GM12801 (cell line): Measurements from ENCODE around the gene MSI2.

Experiments used
- TF ChIP-seq, protein P1 (sequence below): IDR thresholded peaks from one replicate; pipeline ENCODE4 v1.5.1; 2011; ENCODE audit warnings: control low read depth; ENCODE audit not compliant: insufficient read length; ENCODE audit errors: extremely low read depth

The MSI2 gene

DNA sequence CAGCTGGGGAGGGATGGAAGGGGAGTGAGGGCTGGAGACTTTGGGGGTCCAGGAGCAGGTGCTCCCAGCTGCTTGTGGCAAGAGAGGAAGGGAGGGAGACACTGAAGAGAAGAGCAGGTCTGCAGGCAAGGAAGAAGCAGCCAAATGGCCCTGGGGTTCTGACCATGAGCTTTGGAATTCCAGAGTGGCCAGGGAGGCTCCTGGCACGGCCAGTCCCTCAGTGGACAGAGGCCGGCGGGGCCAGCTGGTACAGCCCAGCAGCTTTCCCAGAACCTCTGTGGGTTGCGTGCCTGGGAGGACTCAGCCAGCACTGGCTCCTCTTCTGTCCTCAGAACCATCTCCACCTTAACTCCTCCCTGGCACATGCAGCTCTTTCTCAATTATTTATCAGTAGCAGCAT lies 233.0 kb downstream of the MSI2 start:
- TF ChIP-seq, protein P1, sequence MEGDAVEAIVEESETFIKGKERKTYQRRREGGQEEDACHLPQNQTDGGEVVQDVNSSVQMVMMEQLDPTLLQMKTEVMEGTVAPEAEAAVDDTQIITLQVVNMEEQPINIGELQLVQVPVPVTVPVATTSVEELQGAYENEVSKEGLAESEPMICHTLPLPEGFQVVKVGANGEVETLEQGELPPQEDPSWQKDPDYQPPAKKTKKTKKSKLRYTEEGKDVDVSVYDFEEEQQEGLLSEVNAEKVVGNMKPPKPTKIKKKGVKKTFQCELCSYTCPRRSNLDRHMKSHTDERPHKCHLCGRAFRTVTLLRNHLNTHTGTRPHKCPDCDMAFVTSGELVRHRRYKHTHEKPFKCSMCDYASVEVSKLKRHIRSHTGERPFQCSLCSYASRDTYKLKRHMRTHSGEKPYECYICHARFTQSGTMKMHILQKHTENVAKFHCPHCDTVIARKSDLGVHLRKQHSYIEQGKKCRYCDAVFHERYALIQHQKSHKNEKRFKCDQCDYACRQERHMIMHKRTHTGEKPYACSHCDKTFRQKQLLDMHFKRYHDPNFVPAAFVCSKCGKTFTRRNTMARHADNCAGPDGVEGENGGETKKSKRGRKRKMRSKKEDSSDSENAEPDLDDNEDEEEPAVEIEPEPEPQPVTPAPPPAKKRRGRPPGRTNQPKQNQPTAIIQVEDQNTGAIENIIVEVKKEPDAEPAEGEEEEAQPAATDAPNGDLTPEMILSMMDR: no peak

DNA sequence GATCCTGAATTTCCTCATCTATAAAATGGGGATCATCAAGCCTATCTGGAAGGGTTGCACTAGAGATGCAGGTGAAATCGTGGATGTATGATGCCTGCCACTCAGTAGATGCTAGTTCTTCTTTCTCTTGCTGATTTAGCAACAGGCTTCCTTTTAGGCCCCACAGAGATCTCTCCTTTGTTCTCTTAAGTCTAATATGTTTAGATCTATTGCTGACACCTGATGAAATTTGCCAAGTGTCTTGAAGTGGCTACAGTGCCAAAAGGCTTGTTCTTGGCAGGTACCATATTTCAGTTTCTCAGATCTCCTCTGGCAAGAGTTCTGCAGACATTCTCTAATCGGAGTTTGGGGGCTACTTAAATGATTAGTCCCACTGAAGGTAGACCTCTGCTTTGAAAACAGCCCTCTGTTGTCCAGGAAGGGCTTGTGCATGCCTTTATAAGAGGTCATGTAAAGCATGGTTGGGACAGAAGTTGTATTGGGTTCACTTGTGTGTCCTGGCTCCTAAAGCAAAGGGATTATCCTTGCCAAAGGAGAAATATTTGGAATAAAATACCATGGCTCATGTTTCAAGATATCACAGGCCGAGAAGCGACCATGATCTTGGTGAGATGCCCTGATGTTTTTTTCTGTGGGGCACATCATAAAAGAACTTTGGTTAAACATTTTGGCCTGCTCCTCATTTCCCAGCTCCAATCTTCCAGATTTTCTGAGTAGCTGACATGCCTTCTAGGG lies 234.0 kb downstream of the MSI2 start:
- TF ChIP-seq, protein P1: no peak

GRCh38 chr17:57490890-57491289 lies 234.6 kb downstream of the MSI2 start:
- TF ChIP-seq, protein P1: no peak

DNA sequence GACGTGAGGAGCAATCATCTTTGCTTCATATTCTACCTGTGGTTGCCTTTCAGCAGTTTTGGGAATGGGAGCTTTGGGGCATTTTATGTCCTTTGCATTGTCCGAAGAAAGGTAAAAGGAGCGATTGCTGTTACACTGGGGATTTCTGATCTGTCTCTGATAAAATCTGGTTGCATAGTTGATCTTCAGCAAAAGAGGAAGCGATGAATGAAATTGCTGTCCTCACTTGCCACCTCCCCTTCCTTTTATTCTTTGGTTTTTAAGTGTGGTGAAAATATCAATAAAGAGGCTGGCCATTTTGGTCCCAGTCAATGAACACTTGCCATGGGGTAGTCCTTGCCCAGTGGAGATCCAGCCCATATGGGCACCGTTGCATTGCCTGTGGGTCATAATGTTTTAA lies 236.8 kb downstream of the MSI2 start:
- TF ChIP-seq, protein P1: no peak

DNA sequence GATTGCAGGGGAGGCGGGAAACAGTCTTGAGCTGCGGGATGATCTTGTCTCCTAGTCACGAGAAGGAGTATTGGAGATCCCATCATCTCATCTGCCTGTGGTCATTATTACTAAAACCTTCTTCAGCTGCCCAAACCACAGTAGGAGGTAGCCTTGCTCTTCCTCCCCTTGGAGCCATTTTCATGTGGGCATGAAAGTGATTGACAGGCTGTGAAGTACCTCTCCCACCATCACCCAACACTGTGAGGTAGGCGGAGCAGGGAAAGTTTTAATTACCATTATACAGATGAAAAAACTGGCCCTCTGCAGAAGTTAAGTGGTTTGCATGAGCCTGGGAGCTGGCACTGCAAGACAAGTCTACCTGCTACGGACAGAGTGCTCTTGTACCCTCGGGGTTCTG lies 237.3 kb downstream of the MSI2 start:
- TF ChIP-seq, protein P1: no peak

GRCh38 chr17:57494443-57494842 lies 238.1 kb downstream of the MSI2 start:
- TF ChIP-seq, protein P1: no peak

DNA sequence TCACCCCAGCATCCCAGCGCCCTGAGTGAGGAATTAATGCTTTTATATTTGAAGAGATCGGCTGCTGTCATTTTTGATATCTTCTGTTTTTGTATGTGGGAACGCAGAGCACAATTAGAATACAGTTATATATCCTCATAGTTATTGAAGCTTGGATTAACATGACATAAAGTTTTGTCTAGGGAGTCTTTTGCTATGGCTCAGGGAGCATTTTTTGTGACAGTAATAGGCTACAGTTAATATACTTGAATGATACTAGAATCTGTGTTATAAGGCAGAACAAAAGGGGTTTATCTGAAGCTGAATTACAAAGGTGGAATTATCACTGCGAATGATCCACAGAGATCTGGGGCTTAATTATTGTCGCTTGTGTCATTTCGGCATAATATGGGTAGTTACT lies 239.4 kb downstream of the MSI2 start:
- TF ChIP-seq, protein P1: no peak
